H9 (cell line): ENCODE measurements around the gene EXOC3. TPM values are rescaled to one million over a fixed set of nuclear protein-coding genes. Genes with fewer than 3 reads are reported as not detected.

Experiments
- DNase-seq: peaks from one replicate; pipeline ENCODE4 v3.0.0-alpha.2; 2017
- H2AFZ ChIP-seq: one replicate; pipeline ENCODE4 v1.6.1; 2013; ENCODE audit warnings: mild to moderate bottlenecking, low read length, control low read depth, moderate library complexity
- H2AK5ac ChIP-seq: 2 replicates; pipeline ENCODE4 v1.6.1; 2013; ENCODE audit warnings: low read length, control low read depth, mixed read lengths; ENCODE audit not compliant: insufficient read length
- H2BK120ac ChIP-seq: one replicate; pipeline ENCODE4 v1.6.1; 2013; ENCODE audit warnings: low read depth, mild to moderate bottlenecking, low read length, control low read depth, inconsistent platforms; ENCODE audit not compliant: poor library complexity, severe bottlenecking
- H2BK12ac ChIP-seq: 2 replicates; pipeline ENCODE4 v1.6.1; 2013; ENCODE audit warnings: low read length, control low read depth, mixed read lengths, low read depth; ENCODE audit not compliant: insufficient read length
- H2BK15ac ChIP-seq: 2 replicates; pipeline ENCODE4 v1.6.1; 2013; ENCODE audit warnings: low read depth, low read length, control low read depth
- H2BK20ac ChIP-seq: one replicate; pipeline ENCODE4 v1.6.1; 2013; ENCODE audit warnings: low read depth, mild to moderate bottlenecking, low read length, control low read depth, inconsistent platforms; ENCODE audit not compliant: poor library complexity, severe bottlenecking
- H2BK5ac ChIP-seq: 2 replicates; pipeline ENCODE4 v1.6.1; 2013; ENCODE audit warnings: low read length, control low read depth, mixed read lengths; ENCODE audit not compliant: insufficient read length
- H3K14ac ChIP-seq: 2 replicates; pipeline ENCODE4 v1.6.1; 2013; ENCODE audit warnings: low read length, control low read depth; ENCODE audit not compliant: insufficient read depth
- H3K18ac ChIP-seq: 2 replicates; pipeline ENCODE4 v1.6.1; 2013; ENCODE audit warnings: low read depth, mild to moderate bottlenecking, mixed read lengths, low read length, control low read depth; ENCODE audit not compliant: insufficient read length
- H3K23ac ChIP-seq: 2 replicates; pipeline ENCODE4 v1.6.1; 2013; ENCODE audit warnings: low read length, control low read depth, mixed read lengths, low read depth; ENCODE audit not compliant: insufficient read length
- H3K23me2 ChIP-seq: 2 replicates; pipeline ENCODE4 v1.6.1; 2013; ENCODE audit warnings: low read depth, mild to moderate bottlenecking, mixed read lengths, low read length, control low read depth; ENCODE audit not compliant: insufficient read length, poor library complexity, severe bottlenecking
- H3K27ac ChIP-seq: 2 replicates; pipeline ENCODE4 v1.5.1; 2013; ENCODE audit warnings: low read length, control low read depth, mixed read lengths, low read depth; ENCODE audit not compliant: insufficient read length
- H3K27me3 ChIP-seq: 2 replicates; pipeline ENCODE4 v1.6.1; 2013; ENCODE audit warnings: low read length, control low read depth, inconsistent platforms; ENCODE audit not compliant: insufficient read depth
- H3K4ac ChIP-seq: 2 replicates; pipeline ENCODE4 v1.6.1; 2013; ENCODE audit warnings: low read depth, mild to moderate bottlenecking, control low read depth, inconsistent platforms, low read length, moderate library complexity
- H3K4me1 ChIP-seq: 2 replicates; pipeline ENCODE4 v1.6.1; 2013; ENCODE audit warnings: low read length, control low read depth, inconsistent platforms; ENCODE audit not compliant: insufficient read depth
- H3K4me2 ChIP-seq: 2 replicates; pipeline ENCODE4 v1.6.1; 2013; ENCODE audit warnings: low read length, control low read depth, mixed read lengths; ENCODE audit not compliant: insufficient read length, insufficient read depth
- H3K56ac ChIP-seq: 2 replicates; pipeline ENCODE4 v1.6.1; 2013; ENCODE audit warnings: low read depth, mild to moderate bottlenecking, mixed read lengths, low read length, control low read depth; ENCODE audit not compliant: insufficient read length
- H3K79me1 ChIP-seq: 2 replicates; pipeline ENCODE4 v1.6.1; 2013; ENCODE audit warnings: low read depth, mild to moderate bottlenecking, moderate library complexity, low read length, control low read depth, inconsistent platforms; ENCODE audit not compliant: insufficient read depth, poor library complexity, severe bottlenecking
- H3K79me2 ChIP-seq: 2 replicates; pipeline ENCODE4 v1.6.1; 2013; ENCODE audit warnings: low read length, control low read depth, inconsistent platforms; ENCODE audit not compliant: insufficient read depth
- H3K9ac ChIP-seq: 2 replicates; pipeline ENCODE4 v1.6.1; 2013; ENCODE audit warnings: low read length, control low read depth, mixed read lengths; ENCODE audit not compliant: insufficient read length; ENCODE audit errors: extremely low read depth
- H3K9me3 ChIP-seq: one replicate; pipeline ENCODE4 v1.6.1; 2013; ENCODE audit warnings: low read depth, low read length, inconsistent platforms; ENCODE audit not compliant: control insufficient read depth
- H3T11ph ChIP-seq: one replicate; pipeline ENCODE4 v1.6.1; 2013; ENCODE audit warnings: mild to moderate bottlenecking, low read length, control low read depth, inconsistent platforms
- H4K20me1 ChIP-seq: one replicate; pipeline ENCODE4 v1.6.1; 2013; ENCODE audit not compliant: control insufficient read depth, insufficient read length, insufficient read depth
- H4K5ac ChIP-seq: 2 replicates; pipeline ENCODE4 v1.6.1; 2013; ENCODE audit warnings: low read depth, mild to moderate bottlenecking, mixed read lengths, low read length, control low read depth; ENCODE audit not compliant: insufficient read length
- H4K8ac ChIP-seq: replicated peaks from 2 replicates; pipeline ENCODE4 v1.6.1; 2013; ENCODE audit warnings: low read length, control low read depth, mixed read lengths, low read depth; ENCODE audit not compliant: insufficient read length
- H4K91ac ChIP-seq: 2 replicates; pipeline ENCODE4 v1.6.1; 2013; ENCODE audit warnings: low read depth, mild to moderate bottlenecking, moderate library complexity, mixed read lengths, low read length, control low read depth; ENCODE audit not compliant: insufficient read length
- H3K27ac Mint-ChIP-seq, 3 experiments: 2 replicates in 2 of 3; 3 replicates in 1 of 3; pipeline ENCODE4 v1.8.0; 2020 to 2021; ENCODE audit warnings: mixed read lengths in 3 of 3, mild to moderate bottlenecking in 1 of 3, moderate library complexity in 1 of 3
- H3K27me3 Mint-ChIP-seq: 2 replicates; pipeline ENCODE4 v1.8.0; 2021; ENCODE audit warnings: low read depth, mild to moderate bottlenecking, moderate library complexity, mixed read lengths
- H3K36me3 Mint-ChIP-seq, 3 experiments: 2 replicates in 2 of 3; 3 replicates in 1 of 3; pipeline ENCODE4 v1.8.0; 2020 to 2021; ENCODE audit warnings: low read depth in 3 of 3, mixed read lengths in 3 of 3; ENCODE audit not compliant: insufficient read depth in 1 of 3
- H3K4me1 Mint-ChIP-seq, 2 experiments: 2 replicates each; pipeline ENCODE4 v1.8.0; 2020; ENCODE audit warnings: mixed read lengths in 2 of 2
- H3K4me3 Mint-ChIP-seq, 2 experiments: 2 replicates in 1 of 2; 3 replicates in 1 of 2; pipeline ENCODE4 v1.8.0; 2020 to 2021; ENCODE audit warnings: mild to moderate bottlenecking in 2 of 2, mixed read lengths in 2 of 2, moderate library complexity in 1 of 2
- H3K9me3 Mint-ChIP-seq, 2 experiments: 2 replicates in 1 of 2; 3 replicates in 1 of 2; pipeline ENCODE4 v1.8.0; 2020; ENCODE audit warnings: mild to moderate bottlenecking in 2 of 2, mixed read lengths in 2 of 2, moderate library complexity in 1 of 2
- WGBS: extraction: QIAGEN DNeasy Blood & Tissue Kit; methylation state at CpG from one replicate; pipeline ENCODE4 v1.1.7; 2013; ENCODE audit warnings: missing lambda C conversion rate, low lambda C conversion rate, mixed read lengths; ENCODE audit not compliant: insufficient read length; ENCODE audit errors: extremely low coverage; 5-methylcytosine and 5-hydroxymethylcytosine counted together
- total RNA-seq: library from RNA; stranded (reverse); gene quantifications from 2 replicates; pipeline ENCODE4 v1.2.1, GENCODE V29; 2021
- TF ChIP-seq, protein P1 (sequence below): fragments of 200-600 bp; sonication (generic); conservative IDR thresholded peaks from 3 replicates; pipeline ENCODE4 v1.8.0; 2021; ENCODE audit warnings: antibody characterized with exemption, mild to moderate bottlenecking

Gene EXOC3
- total RNA-seq, 1 experiment from 2014 or later, result 36.7 TPM

DNA sequence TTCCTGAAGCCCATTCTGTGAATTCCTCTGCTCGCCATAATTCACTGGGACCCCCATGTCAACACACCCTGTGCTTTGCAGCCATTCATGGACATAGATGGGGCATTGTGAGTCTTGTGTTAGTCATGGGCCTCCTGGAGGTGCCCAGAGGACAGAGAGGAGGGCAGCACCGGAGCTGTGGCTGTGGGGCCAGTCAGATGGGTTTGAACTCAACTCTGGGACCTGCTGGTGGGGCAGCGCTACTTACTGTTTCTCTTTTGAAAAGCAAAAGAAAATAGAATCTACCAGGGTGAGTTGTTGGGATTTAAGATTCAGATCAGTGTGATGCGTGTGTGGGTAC, 11.3 kb upstream of the EXOC3 start:
- H3K27ac ChIP-seq, result no peak overlapping the region
- H2BK15ac ChIP-seq, result no peak overlapping the region
- no peak overlapping the region for H3K18ac ChIP-seq
- no peaks in the 10 kb centered on the region; a peak in 2 of 7 replicates for H3K36me3 Mint-ChIP-seq
- no peak overlapping the region for H3K4ac ChIP-seq
- no CpG with 5 or more reads among the region's 4 CpGs for WGBS
- no peak overlapping the region for H4K91ac ChIP-seq
- H3K79me2 ChIP-seq, result no peaks in the 10 kb centered on the region
- H4K20me1 ChIP-seq, result no peaks in the 10 kb centered on the region
- no peak overlapping the region for H3K14ac ChIP-seq
- no peak for DNase-seq
- H2BK20ac ChIP-seq, result no peak overlapping the region
- H3K9ac ChIP-seq, result no peak overlapping the region
- peaks cover 14% of the 10 kb centered on the region for H3K27me3 Mint-ChIP-seq
- H3K27me3 ChIP-seq, result no peaks in the 10 kb centered on the region
- no peaks in the 10 kb centered on the region for H3K23me2 ChIP-seq
- H4K8ac ChIP-seq, result no peak overlapping the region
- TF ChIP-seq, protein P1, sequence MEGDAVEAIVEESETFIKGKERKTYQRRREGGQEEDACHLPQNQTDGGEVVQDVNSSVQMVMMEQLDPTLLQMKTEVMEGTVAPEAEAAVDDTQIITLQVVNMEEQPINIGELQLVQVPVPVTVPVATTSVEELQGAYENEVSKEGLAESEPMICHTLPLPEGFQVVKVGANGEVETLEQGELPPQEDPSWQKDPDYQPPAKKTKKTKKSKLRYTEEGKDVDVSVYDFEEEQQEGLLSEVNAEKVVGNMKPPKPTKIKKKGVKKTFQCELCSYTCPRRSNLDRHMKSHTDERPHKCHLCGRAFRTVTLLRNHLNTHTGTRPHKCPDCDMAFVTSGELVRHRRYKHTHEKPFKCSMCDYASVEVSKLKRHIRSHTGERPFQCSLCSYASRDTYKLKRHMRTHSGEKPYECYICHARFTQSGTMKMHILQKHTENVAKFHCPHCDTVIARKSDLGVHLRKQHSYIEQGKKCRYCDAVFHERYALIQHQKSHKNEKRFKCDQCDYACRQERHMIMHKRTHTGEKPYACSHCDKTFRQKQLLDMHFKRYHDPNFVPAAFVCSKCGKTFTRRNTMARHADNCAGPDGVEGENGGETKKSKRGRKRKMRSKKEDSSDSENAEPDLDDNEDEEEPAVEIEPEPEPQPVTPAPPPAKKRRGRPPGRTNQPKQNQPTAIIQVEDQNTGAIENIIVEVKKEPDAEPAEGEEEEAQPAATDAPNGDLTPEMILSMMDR, result no peak
- no peak overlapping the region for H2AFZ ChIP-seq
- peaks cover 3 to 6% of the 10 kb centered on the region in 2 experiments; a peak in 3 of 4 replicates for H3K4me1 Mint-ChIP-seq
- no peak overlapping the region for H4K5ac ChIP-seq
- no peak overlapping the region for H3K4me2 ChIP-seq
- peaks cover 3% of the 10 kb centered on the region in 2 experiments; a peak in 2 of 5 replicates for H3K9me3 Mint-ChIP-seq
- no peak overlapping the region for H2BK5ac ChIP-seq
- no peak overlapping the region for H2AK5ac ChIP-seq
- H3T11ph ChIP-seq, result no peak overlapping the region
- no peaks in the 10 kb centered on the region for H3K4me1 ChIP-seq
- no peaks in the 10 kb centered on the region for H3K79me1 ChIP-seq
- H3K27ac Mint-ChIP-seq, result no peak overlapping the region; a peak in 1 of 7 replicates
- H3K4me3 Mint-ChIP-seq, result no peak overlapping the region
- no peaks in the 10 kb centered on the region for H3K9me3 ChIP-seq
- H2BK120ac ChIP-seq, result no peak overlapping the region
- H3K56ac ChIP-seq, result no peak overlapping the region
- no peak overlapping the region for H2BK12ac ChIP-seq
- no peak overlapping the region for H3K23ac ChIP-seq
